GM18505 (cell line): ENCODE results near the gene FYCO1.

Experiments used
- ATAC-seq: cut with Tn5 transposase; IDR thresholded peaks from one replicate; pipeline ENCODE4 v1.9.1; 2021; ENCODE audit not compliant: unreplicated experiment
- POLR2A ChIP-seq: IDR thresholded peaks from 4 replicates; pipeline ENCODE4 v1.6.1; 2011; ENCODE audit warnings: borderline replicate concordance; ENCODE audit not compliant: insufficient read depth, insufficient read length; ENCODE audit errors: extremely low read depth

The FYCO1 gene

DNA sequence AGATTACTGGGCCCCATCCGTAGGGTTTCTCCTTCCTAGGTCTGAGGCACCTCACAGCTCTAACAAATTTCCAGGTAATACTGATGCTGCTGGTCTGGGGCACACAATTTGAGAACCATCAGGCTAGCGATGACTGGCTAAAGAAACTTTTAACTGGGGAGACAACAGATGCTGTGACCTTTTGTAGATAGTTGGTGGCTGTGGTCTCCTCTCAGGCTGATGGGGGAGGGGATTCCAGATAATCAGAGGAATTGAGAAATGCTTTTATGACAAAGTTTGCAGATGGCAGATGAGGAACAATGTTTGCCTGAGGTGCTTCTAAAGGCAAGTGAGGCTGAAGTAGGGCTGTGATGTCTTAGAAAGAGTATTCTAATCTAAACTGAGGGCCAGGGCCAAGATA is 123.1 kb downstream of the FYCO1 start:
- no peak for TF ChIP-seq POLR2A
- ATAC-seq, result no peak

- no peak for ATAC-seq
- TF ChIP-seq POLR2A, result no peak
These were observed 123.8 kb downstream of the FYCO1 start for GRCh38 chr3:45871780-45872179.

GRCh38 chr3:45870099-45870498 is 125.5 kb downstream of the FYCO1 start:
- no peak for TF ChIP-seq POLR2A
- ATAC-seq, result no peak

DNA sequence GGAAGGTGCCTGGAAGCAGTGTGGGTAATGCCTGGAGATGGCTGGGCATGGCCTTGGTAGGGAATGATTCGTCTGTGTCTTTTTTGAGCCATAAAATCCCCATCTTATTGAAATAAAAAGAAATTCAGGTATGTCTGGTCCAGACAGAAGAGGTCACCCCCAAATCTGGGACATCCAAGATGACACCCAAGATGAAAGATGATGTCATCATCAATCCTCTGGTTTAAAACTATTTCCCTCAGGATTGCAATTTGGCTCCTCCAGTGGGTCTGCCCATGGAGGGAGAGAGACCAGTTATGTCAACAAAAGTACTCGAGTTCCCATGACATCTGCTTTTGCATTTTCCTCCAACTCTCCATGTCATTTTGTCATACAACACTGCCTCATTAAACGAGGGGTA is 126.0 kb downstream of the FYCO1 start:
- no peak for TF ChIP-seq POLR2A
- no peak for ATAC-seq

DNA sequence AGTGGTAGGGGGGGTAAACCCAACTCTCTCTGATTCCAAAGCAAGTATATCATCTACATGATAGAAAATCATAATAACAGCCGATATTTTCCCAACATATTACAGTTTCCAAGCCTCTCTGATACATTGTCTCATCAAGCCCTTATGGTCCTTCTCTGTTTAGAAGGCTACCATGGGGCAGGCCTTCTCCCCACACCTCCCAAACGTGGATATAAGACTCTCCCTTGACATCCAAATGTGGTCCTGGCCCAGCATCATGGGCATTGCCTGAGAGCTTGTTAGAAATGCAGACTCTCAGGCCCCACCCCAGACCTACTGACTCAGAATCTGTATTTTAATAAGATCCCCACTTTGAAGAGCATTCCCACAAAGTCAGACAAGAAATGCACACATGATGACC is 127.0 kb downstream of the FYCO1 start:
- TF ChIP-seq POLR2A, result no peak
- ATAC-seq, result no peak

- no peak for TF ChIP-seq POLR2A
- ATAC-seq, result no peak
These were observed 127.4 kb downstream of the FYCO1 start for GRCh38 chr3:45868213-45868612.
